Superior temporal gyrus (tissue), 1 donor: ENCODE data around the gene OR8B8.
"Not testable (repeated sequence)": the region's sequence is repeated elsewhere in the genome, so short reads cannot be mapped to it uniquely, and the experiment has no call there.

Experiments
- DNase-seq: peaks from one replicate; pipeline ENCODE4 v3.0.0-alpha.2; 2016; ENCODE audit errors: extremely low spot score

The OR8B8 gene

GRCh38 chr11:124441519-124441918 lies 4.0 kb downstream of the OR8B8 start:
- no peak for DNase-seq

- DNase-seq, result no peak
Measured at GRCh38 chr11:124441081-124441480, 4.4 kb downstream of the OR8B8 start.

DNA sequence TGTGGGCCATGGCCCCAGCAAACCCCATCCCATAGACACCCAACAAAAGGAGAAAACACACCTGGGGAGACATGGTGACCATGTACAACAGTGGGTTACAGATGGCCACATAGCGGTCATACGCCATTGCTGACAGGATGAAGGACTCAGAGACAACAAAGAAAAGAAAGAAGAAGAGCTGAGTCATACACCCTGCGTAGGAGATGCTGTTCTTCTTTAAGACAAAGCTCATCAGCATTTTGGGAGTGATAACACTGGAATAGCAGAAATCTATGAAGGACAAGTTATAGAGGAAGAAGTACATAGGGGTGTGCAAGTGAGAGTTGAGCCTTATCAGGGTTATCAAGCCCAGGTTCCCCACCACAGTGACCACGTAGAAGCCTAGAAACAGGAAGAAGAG lies 4.9 kb downstream of the OR8B8 start:
- no peak for DNase-seq

GRCh38 chr11:124434699-124435098 lies 10.8 kb downstream of the OR8B8 start:
- no peak for DNase-seq

- no peak for DNase-seq
Measured at GRCh38 chr11:124429599-124429998, 15.9 kb downstream of the OR8B8 start.

GRCh38 chr11:124424384-124424921 lies 21.0 kb downstream of the OR8B8 start, which contains the start of gene OR8B4:
OR8B4 (minus strand) TSS chr11:124424871; CDS start chr11:124424871, 0 bp downstream.
- no peak for DNase-seq

DNA sequence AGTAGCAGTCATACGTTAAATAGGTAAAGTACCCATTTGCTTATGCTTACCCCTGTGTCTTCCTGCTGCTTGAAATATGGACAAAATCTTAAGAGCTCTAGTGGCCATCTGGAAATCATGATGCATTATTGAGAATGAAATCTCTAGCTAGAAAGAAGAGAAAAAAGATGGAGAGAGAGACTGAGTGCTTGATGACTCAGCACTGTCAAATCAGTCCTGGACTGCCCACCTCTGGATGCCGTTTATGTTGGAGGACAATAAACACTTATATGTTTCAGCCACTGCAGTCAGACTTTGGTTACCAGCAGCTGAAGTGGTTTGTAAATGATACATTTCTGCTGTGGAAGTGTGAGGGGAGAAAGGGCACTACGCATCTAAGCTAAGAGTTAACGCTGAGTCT lies 24.5 kb downstream of the OR8B8 start:
- no peak for DNase-seq

- DNase-seq, result peak; percentile 73
Measured at GRCh38 chr11:124415356-124415923, 30.1 kb downstream of the OR8B8 start.

- DNase-seq, result no peak
Measured at GRCh38 chr11:124409906-124410305, 35.6 kb downstream of the OR8B8 start.

- DNase-seq, result no peak
Measured at GRCh38 chr11:124405581-124405980, 39.9 kb downstream of the OR8B8 start.

- not testable (repeated sequence) for DNase-seq
Measured at GRCh38 chr11:124403186-124403585, 42.3 kb downstream of the OR8B8 start.

DNA sequence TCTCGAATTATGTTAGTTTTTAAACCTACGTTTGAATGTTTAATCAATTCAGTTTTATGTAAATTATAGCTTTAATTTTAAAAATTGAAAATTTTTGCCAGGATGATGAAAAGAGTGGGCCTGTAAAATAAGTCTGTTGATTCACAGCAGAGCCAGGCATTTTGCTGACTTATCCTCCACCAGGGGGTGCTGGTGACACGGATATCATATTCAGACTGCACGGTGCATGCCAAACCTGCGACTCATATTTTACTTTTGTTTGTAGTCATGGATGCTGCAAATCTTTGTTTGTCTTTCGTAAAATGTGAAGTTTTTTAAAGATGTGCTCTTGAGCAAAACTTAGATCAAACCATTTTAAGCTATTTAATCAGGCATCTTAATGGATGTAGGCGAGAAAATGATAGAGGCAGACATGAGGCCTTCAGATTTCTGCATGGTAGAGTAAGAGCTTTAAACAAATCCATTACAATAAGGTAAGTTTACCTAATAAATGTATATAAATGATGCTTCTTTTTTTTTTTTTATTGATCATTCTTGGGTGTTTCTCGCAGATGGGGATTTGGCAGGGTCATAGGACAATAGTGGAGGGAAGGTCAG lies 43.1 kb downstream of the OR8B8 start:
- peak; percentile 81 for DNase-seq

- no peak for DNase-seq
Measured at GRCh38 chr11:124398924-124399323, 46.6 kb downstream of the OR8B8 start, which contains the start of gene OR8B3. OR8B3 (minus strand) TSS chr11:124399024; CDS start chr11:124397351, 1,673 bp downstream.

- not testable (repeated sequence) for DNase-seq
Measured at GRCh38 chr11:124396847-124397246, 48.6 kb downstream of the OR8B8 start.

GRCh38 chr11:124394408-124394807 lies 51.1 kb downstream of the OR8B8 start:
- DNase-seq, result no peak
